GM12878 (cell line): ENCODE results near the gene XPNPEP1. TPM values are rescaled to one million over a fixed set of nuclear protein-coding genes. Genes with fewer than 3 reads are reported as not detected.

ENCODE experiments used
- ATAC-seq: fragments of 200-7000 bp; cut with Tn5 transposase; 3 replicates; pipeline ENCODE4 v1.9.1; 2020; ENCODE audit warnings: mild to moderate bottlenecking, moderate library complexity
- BruUV-seq: library from RNA; stranded (reverse); fragments of 400-500 nt; replicated peaks from 2 replicates; lab custom pipeline; 2021; lab: Mats Ljungman, UMichigan
- CTCF ChIA-PET: fragments of 300-600 bp; sonication (Branson Sonifier 250); formaldehyde crosslinking; extraction: SDS; loops from one replicate; lab custom pipeline; 2021; ENCODE audit warnings: inconsistent platforms; lab: Yijun Ruan, JAX
- POLR2A ChIA-PET: fragments of 350-600 bp; formaldehyde crosslinking; extraction: SDS; loops from one replicate; lab custom pipeline; 2021; ENCODE audit warnings: inconsistent platforms; lab: Charles Lee
- RAD21 ChIA-PET: fragments of 300-600 bp; sonication (Branson Sonifier 250); formaldehyde crosslinking; loops from one replicate; lab custom pipeline; 2023; ENCODE audit warnings: antibody characterized with exemption; ENCODE audit not compliant: unreplicated experiment; lab: Charles Lee
- SMC1A ChIA-PET: fragments of 300-600 bp; sonication (Branson Sonifier 250); formaldehyde crosslinking; loops from one replicate; lab custom pipeline; 2023; ENCODE audit not compliant: unreplicated experiment, uncharacterized antibody; lab: Charles Lee
- DNase-seq: peaks from one replicate; pipeline ENCODE4 v3.0.0-alpha.2; 2011; ENCODE audit warnings: low read depth, low spot score
- FAIRE-seq: peaks from 3 replicates; lab custom pipeline; 2011; peaks lifted over from hg19 to GRCh38; lab: Jason Lieb, UNC
- H2AFZ ChIP-seq: 2 replicates; pipeline ENCODE4 v1.6.0; 2011; ENCODE audit warnings: low read depth, low read length, control low read depth; ENCODE audit not compliant: control insufficient read depth
- H3K27ac ChIP-seq: 2 replicates; pipeline ENCODE4 v1.5.1; 2011; ENCODE audit warnings: control low read depth; ENCODE audit not compliant: control insufficient read depth, insufficient read depth
- H3K27me3 ChIP-seq, 2 experiments: replicated peaks in 1 of 2; 2 replicates each; pipeline versions ENCODE4 v1.6.0 to v1.6.1; 2011; ENCODE audit warnings: low read length in 1 of 2; ENCODE audit not compliant: control insufficient read depth in 2 of 2, insufficient read depth in 2 of 2
- H3K36me3 ChIP-seq, 2 experiments: 2 replicates each; pipeline ENCODE4 v1.5.1; 2011; ENCODE audit warnings: low read length in 1 of 2; ENCODE audit not compliant: control insufficient read depth in 2 of 2, insufficient read depth in 2 of 2
- H3K4me1 ChIP-seq: 2 replicates; pipeline ENCODE4 v1.6.1; 2011; ENCODE audit warnings: mild to moderate bottlenecking, low read length, moderate library complexity, mixed read lengths; ENCODE audit not compliant: control insufficient read depth, insufficient read depth
- H3K4me2 ChIP-seq: 2 replicates; pipeline ENCODE4 v1.6.0; 2011; ENCODE audit warnings: control low read depth; ENCODE audit not compliant: control insufficient read depth, insufficient read depth
- H3K4me3 ChIP-seq: fragments of 200-600 bp; sonication (generic); 2 replicates; pipeline ENCODE4 v1.5.1; 2016
- H3K79me2 ChIP-seq: 2 replicates; pipeline ENCODE4 v1.6.0; 2011; ENCODE audit warnings: low read length; ENCODE audit not compliant: control insufficient read depth, insufficient read depth
- H3K9ac ChIP-seq: 2 replicates; pipeline ENCODE4 v1.8.0; 2011; ENCODE audit warnings: low read length, control low read depth, mixed read lengths; ENCODE audit not compliant: control insufficient read depth, insufficient read depth
- H3K9me3 ChIP-seq: replicated peaks from 3 replicates; pipeline ENCODE4 v1.5.1; 2011; ENCODE audit warnings: mild to moderate bottlenecking, low read length; ENCODE audit not compliant: control insufficient read depth, insufficient read depth
- H4K20me1 ChIP-seq: 2 replicates; pipeline ENCODE4 v1.6.0; 2011; ENCODE audit not compliant: control insufficient read depth, insufficient read depth
- ATF2 ChIP-seq: IDR thresholded peaks from 2 replicates; pipeline ENCODE4 v1.6.1; 2012; ENCODE audit warnings: low read length, inconsistent platforms
- CREB1 ChIP-seq: IDR thresholded peaks from 2 replicates; pipeline ENCODE4 v1.6.1; 2012; ENCODE audit warnings: low read depth, mild to moderate bottlenecking, inconsistent platforms
- LARP7 ChIP-seq: fragments of 450-650 bp; IDR thresholded peaks from 2 replicates; pipeline ENCODE4 v1.6.1; 2017; ENCODE audit warnings: mild to moderate bottlenecking
- NFIC ChIP-seq: IDR thresholded peaks from 2 replicates; pipeline ENCODE4 v1.6.1; 2012; ENCODE audit warnings: low read depth, mild to moderate bottlenecking, inconsistent platforms, low read length, moderate library complexity
- NFYB ChIP-seq: IDR thresholded peaks from 2 replicates; pipeline ENCODE4 v1.6.1; 2011; ENCODE audit warnings: low read depth, mild to moderate bottlenecking, low read length, improper control_type of control experiment, moderate library complexity; ENCODE audit not compliant: insufficient read depth
- PAX8 ChIP-seq: fragments of 450-650 bp; IDR thresholded peaks from 2 replicates; pipeline ENCODE4 v1.6.1; 2017; ENCODE audit warnings: mild to moderate bottlenecking, moderate library complexity
- POU2F2 ChIP-seq: IDR thresholded peaks from 3 replicates; pipeline ENCODE4 v1.6.1; 2011; ENCODE audit warnings: low read depth, mild to moderate bottlenecking, low read length, borderline replicate concordance
- PRDM15 ChIP-seq: fragments of 450-650 bp; formaldehyde crosslinking; IDR thresholded peaks from 2 replicates; pipeline ENCODE4 v1.4.0; 2020; ENCODE audit warnings: mild to moderate bottlenecking, moderate library complexity
- RBBP5 ChIP-seq: fragments of 200-600 bp; sonication (generic); conservative IDR thresholded peaks from 2 replicates; pipeline ENCODE4 v1.6.1; 2016
- SMC3 ChIP-seq: IDR thresholded peaks from 2 replicates; pipeline ENCODE4 v1.6.1; 2011; ENCODE audit warnings: low read length, improper control_type of control experiment, borderline replicate concordance
- SPI1 ChIP-seq: IDR thresholded peaks from 2 replicates; pipeline ENCODE4 v1.6.1; 2011; ENCODE audit warnings: low read depth, mild to moderate bottlenecking, low read length, moderate library complexity, borderline replicate concordance; ENCODE audit not compliant: insufficient read depth
- TAF1 ChIP-seq: IDR thresholded peaks from 2 replicates; pipeline ENCODE4 v1.6.1; 2011; ENCODE audit warnings: mild to moderate bottlenecking, low read depth, low read length, borderline replicate concordance
- TCF7 ChIP-seq: IDR thresholded peaks from 2 replicates; pipeline ENCODE4 v1.6.1; 2014; ENCODE audit warnings: antibody characterized with exemption, borderline replicate concordance
- ZBTB40 ChIP-seq: fragments of 450-650 bp; IDR thresholded peaks from 2 replicates; pipeline ENCODE4 v1.6.1; 2016; ENCODE audit warnings: mild to moderate bottlenecking, moderate library complexity, borderline replicate concordance
- ZNF217 ChIP-seq: fragments of 450-650 bp; IDR thresholded peaks from 2 replicates; pipeline ENCODE4 v1.6.1; 2017; ENCODE audit warnings: antibody characterized with exemption, mild to moderate bottlenecking
- ZZZ3 ChIP-seq: IDR thresholded peaks from 2 replicates; pipeline ENCODE4 v1.6.1; 2011; ENCODE audit warnings: low read depth; ENCODE audit not compliant: control insufficient read depth, insufficient read length
- WGBS: methylation state at CpG from one replicate; pipeline ENCODE4 v1.1.6; 2016; ENCODE audit warnings: low lambda C conversion rate; ENCODE audit not compliant: insufficient replicate concordance, insufficient coverage; ENCODE audit errors: missing lambda C conversion rate; 5-methylcytosine and 5-hydroxymethylcytosine counted together
- in situ Hi-C: fragments of 300-500 bp; cut with MboI; formaldehyde crosslinking; loops from 9 replicates; pipeline ENCODE4 v1.14.3; 2018; ENCODE audit warnings: mixed read lengths
- intact Hi-C: fragments of 100-400 bp; cut with micrococcal nuclease; formaldehyde crosslinking; loops from one replicate; pipeline ENCODE4 v1.14.2; 2022; ENCODE audit not compliant: unreplicated experiment
- polyA plus RNA-seq, 11 experiments: library from polyadenylated mRNA; depleted of rRNA in 4 of 11; unstranded in 6 of 11; stranded (reverse) in 5 of 11; fragments of >200 nt; fragmentation: Nextera tagmentation in 4 of 11; fragmentation: Illumina TruSeq in 1 of 11; extraction: Ambion mirVana in 4 of 11; extraction: Trizol in 1 of 11; gene quantifications; 1 replicate in 1 of 11; 2 replicates in 10 of 11; pipeline versions ENCODE4 v1.2.1 to v1.2.3, GENCODE V29; 2011 to 2016; ENCODE audit warnings: inconsistent platforms in 2 of 11, missing spikeins in 2 of 11, low read depth in 1 of 11
- total RNA-seq, 4 experiments: library from RNA; depleted of rRNA in 3 of 4; stranded (reverse); fragments of >200 nt in 3 of 4; fragmentation: Illumina TruSeq in 1 of 4; extraction: Trizol in 1 of 4; gene quantifications; 2 replicates each; pipeline versions ENCODE4 v1.2.1 to v1.2.3, GENCODE V29; 2013 to 2021

XPNPEP1 gene
- total and polyA plus RNA-seq, 10 of the 15 experiments (the other 5 are each of a cell fraction or from before 2014, with no cell fraction given), result 22.7 to 108 (median 43.5) TPM

- no peaks in the 10 kb centered on the region for H4K20me1 ChIP-seq
- H3K27me3 ChIP-seq, result no peaks in the 10 kb centered on the region
- FAIRE-seq (no peak), DNase-seq (no peak), ATAC-seq (no peak)
- no peaks in the 10 kb centered on the region for H3K36me3 ChIP-seq
- H2AFZ ChIP-seq, result no peak overlapping the region
- SMC1A ChIA-PET, result no interaction called here
- no peak overlapping the region for H3K4me3 ChIP-seq
- RAD21 ChIA-PET, result interaction anchor here (1.0 kb wide), 1 partner anchor 41 kb away, joined by 3 read pairs; no protein-coding TSS in a partner anchor
- in situ Hi-C loops, result no loop called here
- no TSS peak for BruUV-seq
- no peak overlapping the region for H3K9ac ChIP-seq
- intact Hi-C loops, result no loop called here
- WGBS, result 57% methylated on average over 3 of the region's 3 CpGs
- no peaks in the 10 kb centered on the region for H3K9me3 ChIP-seq
- CTCF ChIA-PET, result interaction anchor here (0.8 to 1.9 kb wide), 2 partner anchors 38 to 56 kb away, joined by 3 to 8 read pairs; no protein-coding TSS in a partner anchor
- no peak overlapping the region for H3K27ac ChIP-seq
- H3K4me2 ChIP-seq, result no peak overlapping the region
- POLR2A ChIA-PET, result no interaction called here
- no peaks in the 10 kb centered on the region for H3K79me2 ChIP-seq
- H3K4me1 ChIP-seq, result no peaks in the 10 kb centered on the region
- TF ChIP-seq TAF1, result no peak
- no peak for TF ChIP-seq ZZZ3
- no peak for TF ChIP-seq ATF2
- TF ChIP-seq ZBTB40, result no peak
- no peak for TF ChIP-seq SPI1
- TF ChIP-seq TCF7, result no peak
- no peak for TF ChIP-seq PRDM15
- no peak for TF ChIP-seq ZNF217
- no peak for TF ChIP-seq RBBP5
- TF ChIP-seq POU2F2, result no peak
- TF ChIP-seq LARP7, result no peak
- no peak for TF ChIP-seq PAX8
- TF ChIP-seq CREB1, result no peak
- TF ChIP-seq NFYB, result no peak
- TF ChIP-seq NFIC, result no peak
- TF ChIP-seq SMC3, result no peak
Measured at GRCh38 chr10:109939315-109939961, 16.1 kb upstream of the XPNPEP1 start.
